Liver (tissue), 9 donors: ENCODE data around the gene CDK5RAP2. TPM values are rescaled to one million over a fixed set of nuclear protein-coding genes. Genes with fewer than 3 reads are reported as not detected.

Experiments
- DNase-seq: peaks from one replicate; pipeline ENCODE4 v3.0.0-alpha.2; 2017; ENCODE audit warnings: low spot score
- H3K27ac ChIP-seq, 2 donors: one replicate each; pipeline ENCODE4 v1.7.0; 2013; ENCODE audit warnings: inconsistent platforms in 2 of 2, low read length in 2 of 2, control low read depth in 1 of 2, low read depth in 1 of 2, mild to moderate bottlenecking in 1 of 2
- H3K27me3 ChIP-seq, 4 donors: one replicate each; pipeline versions ENCODE4 v1.6.1 to v1.7.0; 2013; ENCODE audit warnings: low read length in 3 of 4, inconsistent platforms in 1 of 4, mild to moderate bottlenecking in 1 of 4, moderate library complexity in 1 of 4; ENCODE audit not compliant: control insufficient read depth in 4 of 4, insufficient read depth in 4 of 4
- H3K36me3 ChIP-seq, 4 donors: one replicate each; pipeline versions ENCODE4 v1.6.1 to v1.7.0; 2013; ENCODE audit warnings: low read length in 3 of 4, mild to moderate bottlenecking in 3 of 4, low read depth in 1 of 4, moderate library complexity in 1 of 4; ENCODE audit not compliant: control insufficient read depth in 4 of 4, insufficient read depth in 3 of 4
- H3K4me1 ChIP-seq, 4 donors: one replicate each; pipeline versions ENCODE4 v1.6.1 to v1.7.0; 2013; ENCODE audit warnings: low read length in 3 of 4, mild to moderate bottlenecking in 3 of 4, moderate library complexity in 1 of 4; ENCODE audit not compliant: control insufficient read depth in 4 of 4, insufficient read depth in 4 of 4
- H3K4me3 ChIP-seq, 3 donors: one replicate each; pipeline versions ENCODE4 v1.6.1 to v1.7.0; 2013; ENCODE audit warnings: low read length in 3 of 3, control low read depth in 1 of 3, low read depth in 1 of 3, mild to moderate bottlenecking in 1 of 3
- H3K9ac ChIP-seq, 2 donors: one replicate each; pipeline ENCODE4 v1.7.0; 2013; ENCODE audit warnings: low read length in 2 of 2, mild to moderate bottlenecking in 2 of 2, moderate library complexity in 2 of 2, control low read depth in 1 of 2, low read depth in 1 of 2
- H3K9me3 ChIP-seq, 4 donors: one replicate each; pipeline versions ENCODE4 v1.6.1 to v1.7.0; 2013; ENCODE audit warnings: low read length in 3 of 4; ENCODE audit not compliant: control insufficient read depth in 4 of 4
- EGR1 ChIP-seq, 2 donors: IDR thresholded peaks; 2 replicates each; pipeline ENCODE4 v1.6.1; 2016 to 2018; ENCODE audit warnings: antibody characterized with exemption in 2 of 2, low read depth in 2 of 2
- FOXA1 ChIP-seq: IDR thresholded peaks from 2 replicates; pipeline ENCODE4 v1.6.1; 2016; ENCODE audit warnings: antibody characterized with exemption
- FOXA2 ChIP-seq: IDR thresholded peaks from 2 replicates; pipeline ENCODE4 v1.6.1; 2016; ENCODE audit warnings: antibody characterized with exemption
- GABPA ChIP-seq, 2 donors: IDR thresholded peaks in 1 of 2; conservative IDR thresholded peaks in 1 of 2; 2 replicates each; pipeline ENCODE4 v1.6.1; 2016; ENCODE audit warnings: antibody characterized with exemption in 2 of 2, mild to moderate bottlenecking in 1 of 2, moderate library complexity in 1 of 2
- HNF4A ChIP-seq, 2 donors: conservative IDR thresholded peaks; 2 replicates each; pipeline ENCODE4 v1.6.1; 2016; ENCODE audit warnings: antibody characterized with exemption in 2 of 2, mild to moderate bottlenecking in 2 of 2
- HNF4G ChIP-seq: IDR thresholded peaks from 2 replicates; pipeline ENCODE4 v1.6.1; 2016; ENCODE audit warnings: antibody characterized with exemption
- JUND ChIP-seq, 2 donors: IDR thresholded peaks; 2 replicates each; pipeline ENCODE4 v1.6.1; 2016; ENCODE audit warnings: antibody characterized with exemption in 2 of 2
- NR2F2 ChIP-seq: IDR thresholded peaks from 2 replicates; pipeline ENCODE4 v1.6.1; 2016; ENCODE audit warnings: antibody characterized with exemption
- RAD21 ChIP-seq, 2 donors: IDR thresholded peaks; 2 replicates each; pipeline ENCODE4 v1.6.1; 2016; ENCODE audit warnings: antibody characterized with exemption in 2 of 2, mild to moderate bottlenecking in 2 of 2
- RXRA ChIP-seq, 2 donors: IDR thresholded peaks; 2 replicates each; pipeline ENCODE4 v1.6.1; 2017 to 2018; ENCODE audit warnings: antibody characterized with exemption in 2 of 2, mild to moderate bottlenecking in 1 of 2
- SP1 ChIP-seq: IDR thresholded peaks from 2 replicates; pipeline ENCODE4 v1.6.1; 2018; ENCODE audit warnings: antibody characterized with exemption, mild to moderate bottlenecking
- TAF1 ChIP-seq: conservative IDR thresholded peaks from 2 replicates; pipeline ENCODE4 v1.6.1; 2016; ENCODE audit warnings: antibody characterized with exemption, mild to moderate bottlenecking
- YY1 ChIP-seq: IDR thresholded peaks from 2 replicates; pipeline ENCODE4 v1.6.1; 2016; ENCODE audit warnings: antibody characterized with exemption, mild to moderate bottlenecking
- WGBS: extraction: QIAGEN DNeasy Blood & Tissue Kit; methylation state at CpG from one replicate; pipeline ENCODE4 v1.1.7; 2013; 5-methylcytosine and 5-hydroxymethylcytosine counted together
- polyA plus RNA-seq, 2 donors: library from polyadenylated mRNA; stranded (reverse) in 1 of 2; unstranded in 1 of 2; fragments of 200-250 nt in 1 of 2; fragments of >200 nt in 1 of 2; fragmentation: Nextera tagmentation in 1 of 2; extraction: Ambion mirVana in 1 of 2; gene quantifications; one replicate each; pipeline versions ENCODE4 v1.2.1 to v1.2.3, GENCODE V29; 2013 to 2015
- total RNA-seq, 2 donors: library from RNA; depleted of rRNA; stranded (reverse); fragments of >200 nt; gene quantifications; one replicate each; pipeline ENCODE4 v1.2.3, GENCODE V29; 2014
- TF ChIP-seq, protein P1 (sequence below): IDR thresholded peaks from 2 replicates; pipeline ENCODE4 v1.6.1; 2016; ENCODE audit warnings: antibody characterized with exemption
- TF ChIP-seq, protein P2 (sequence below): IDR thresholded peaks from 2 replicates; pipeline ENCODE4 v1.6.1; 2016; ENCODE audit warnings: antibody characterized with exemption
- TF ChIP-seq, protein P3 (sequence below): IDR thresholded peaks from 2 replicates; pipeline ENCODE4 v1.6.1; 2016; ENCODE audit warnings: antibody characterized with exemption
- TF ChIP-seq, protein P4 (sequence below): IDR thresholded peaks from 2 replicates; pipeline ENCODE4 v1.6.1; 2016; ENCODE audit warnings: antibody characterized with exemption, mild to moderate bottlenecking
- TF ChIP-seq, protein P5 (sequence below): fragments of 150-350 bp; IDR thresholded peaks from 2 replicates; pipeline ENCODE4 v1.5.1; 2017; ENCODE audit warnings: improper control_type of control experiment, low read depth, low read length; ENCODE audit not compliant: missing input control
- donor health status: healthy.
- donor health status: healthy.
- donor health status: healthy.
- donor health status: healthy.
- donor health status: healthy.

CDK5RAP2 gene
- total and polyA plus RNA-seq, 4 donors = 11.7 to 38.9 (median 21.7) TPM

DNA sequence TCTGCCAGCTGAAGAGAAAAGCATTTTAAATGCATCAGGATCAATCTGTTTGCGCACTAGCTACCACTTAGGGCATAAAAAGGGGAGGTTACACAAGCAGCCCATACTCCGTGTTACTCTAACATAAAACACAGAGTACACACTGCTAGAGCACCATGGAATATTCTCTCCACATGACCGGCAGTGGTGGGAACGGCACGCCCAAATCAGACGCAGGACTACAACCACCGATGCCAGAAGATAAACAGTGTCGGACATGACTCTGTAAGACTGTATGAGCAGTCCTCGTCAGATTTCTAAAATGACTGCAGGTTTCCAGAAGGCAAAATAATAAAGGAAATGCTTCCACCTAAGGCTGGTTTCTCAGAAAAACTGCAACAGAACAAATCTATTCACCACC is 40.0 kb downstream of the CDK5RAP2 start (continued):
- TF ChIP-seq, protein P1, sequence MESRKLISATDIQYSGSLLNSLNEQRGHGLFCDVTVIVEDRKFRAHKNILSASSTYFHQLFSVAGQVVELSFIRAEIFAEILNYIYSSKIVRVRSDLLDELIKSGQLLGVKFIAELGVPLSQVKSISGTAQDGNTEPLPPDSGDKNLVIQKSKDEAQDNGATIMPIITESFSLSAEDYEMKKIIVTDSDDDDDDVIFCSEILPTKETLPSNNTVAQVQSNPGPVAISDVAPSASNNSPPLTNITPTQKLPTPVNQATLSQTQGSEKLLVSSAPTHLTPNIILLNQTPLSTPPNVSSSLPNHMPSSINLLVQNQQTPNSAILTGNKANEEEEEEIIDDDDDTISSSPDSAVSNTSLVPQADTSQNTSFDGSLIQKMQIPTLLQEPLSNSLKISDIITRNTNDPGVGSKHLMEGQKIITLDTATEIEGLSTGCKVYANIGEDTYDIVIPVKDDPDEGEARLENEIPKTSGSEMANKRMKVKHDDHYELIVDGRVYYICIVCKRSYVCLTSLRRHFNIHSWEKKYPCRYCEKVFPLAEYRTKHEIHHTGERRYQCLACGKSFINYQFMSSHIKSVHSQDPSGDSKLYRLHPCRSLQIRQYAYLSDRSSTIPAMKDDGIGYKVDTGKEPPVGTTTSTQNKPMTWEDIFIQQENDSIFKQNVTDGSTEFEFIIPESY = no peak
- no peak for TF ChIP-seq SP1
- TF ChIP-seq HNF4A (conservative IDR thresholded peaks at IDR 0.05) = no peak
- TF ChIP-seq, protein P2, sequence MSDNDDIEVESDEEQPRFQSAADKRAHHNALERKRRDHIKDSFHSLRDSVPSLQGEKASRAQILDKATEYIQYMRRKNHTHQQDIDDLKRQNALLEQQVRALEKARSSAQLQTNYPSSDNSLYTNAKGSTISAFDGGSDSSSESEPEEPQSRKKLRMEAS = no peak
- TF ChIP-seq GABPA (IDR thresholded peaks at IDR 0.05 in 1 of 2, conservative IDR thresholded peaks at IDR 0.05 in 1 of 2) = no peak
- no peak for TF ChIP-seq TAF1
- TF ChIP-seq RAD21 (IDR thresholded peaks at IDR 0.05) = no peak
- TF ChIP-seq, protein P3, sequence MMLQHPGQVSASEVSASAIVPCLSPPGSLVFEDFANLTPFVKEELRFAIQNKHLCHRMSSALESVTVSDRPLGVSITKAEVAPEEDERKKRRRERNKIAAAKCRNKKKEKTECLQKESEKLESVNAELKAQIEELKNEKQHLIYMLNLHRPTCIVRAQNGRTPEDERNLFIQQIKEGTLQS = no peak
- no peak for TF ChIP-seq JUND (IDR thresholded peaks at IDR 0.05)
- TF ChIP-seq HNF4G = no peak

DNA sequence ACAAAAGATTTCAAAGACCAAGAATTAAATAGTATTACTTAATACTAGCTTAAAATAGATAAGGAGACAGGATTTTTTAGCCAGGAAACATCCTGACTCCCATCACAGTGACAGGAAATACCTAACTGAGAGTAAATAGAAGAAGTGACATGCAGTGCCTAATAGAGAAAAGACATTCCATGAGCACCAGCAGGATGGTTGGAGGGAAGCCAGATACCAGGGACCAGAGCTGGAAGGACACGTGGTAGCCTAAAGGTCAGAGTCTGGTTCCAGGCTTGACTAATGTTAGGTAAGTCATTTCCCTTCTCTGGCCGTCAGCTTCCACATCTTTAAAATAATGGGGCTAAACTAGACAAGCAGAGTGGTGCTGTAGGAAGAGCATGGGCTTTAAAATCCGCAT is 41.6 kb downstream of the CDK5RAP2 start:
- Histone ChIP-seq H3K27me3 (no peaks in the 10 kb centered on the region), H3K27ac (peak overlapping the region in 1 of 2 donors; percentile 24), H3K9me3 (no peaks in the 10 kb centered on the region), H3K4me3 (no peak overlapping the region), H3K4me1 (peaks cover 0 to 6% (median under 1%) of the 10 kb centered on the region in 4 donors), H3K36me3 (peaks cover 3 to 36% (median 17%) of the 10 kb centered on the region in 4 donors), H3K9ac (no peak overlapping the region)
- DNase-seq = no peak
- 53% methylated on average over 3 of the region's 3 CpGs for WGBS
- TF ChIP-seq HNF4A (conservative IDR thresholded peaks at IDR 0.05) = peak; percentile 90 to 93
- peak; percentile 81 for TF ChIP-seq FOXA2
- TF ChIP-seq, protein P4, sequence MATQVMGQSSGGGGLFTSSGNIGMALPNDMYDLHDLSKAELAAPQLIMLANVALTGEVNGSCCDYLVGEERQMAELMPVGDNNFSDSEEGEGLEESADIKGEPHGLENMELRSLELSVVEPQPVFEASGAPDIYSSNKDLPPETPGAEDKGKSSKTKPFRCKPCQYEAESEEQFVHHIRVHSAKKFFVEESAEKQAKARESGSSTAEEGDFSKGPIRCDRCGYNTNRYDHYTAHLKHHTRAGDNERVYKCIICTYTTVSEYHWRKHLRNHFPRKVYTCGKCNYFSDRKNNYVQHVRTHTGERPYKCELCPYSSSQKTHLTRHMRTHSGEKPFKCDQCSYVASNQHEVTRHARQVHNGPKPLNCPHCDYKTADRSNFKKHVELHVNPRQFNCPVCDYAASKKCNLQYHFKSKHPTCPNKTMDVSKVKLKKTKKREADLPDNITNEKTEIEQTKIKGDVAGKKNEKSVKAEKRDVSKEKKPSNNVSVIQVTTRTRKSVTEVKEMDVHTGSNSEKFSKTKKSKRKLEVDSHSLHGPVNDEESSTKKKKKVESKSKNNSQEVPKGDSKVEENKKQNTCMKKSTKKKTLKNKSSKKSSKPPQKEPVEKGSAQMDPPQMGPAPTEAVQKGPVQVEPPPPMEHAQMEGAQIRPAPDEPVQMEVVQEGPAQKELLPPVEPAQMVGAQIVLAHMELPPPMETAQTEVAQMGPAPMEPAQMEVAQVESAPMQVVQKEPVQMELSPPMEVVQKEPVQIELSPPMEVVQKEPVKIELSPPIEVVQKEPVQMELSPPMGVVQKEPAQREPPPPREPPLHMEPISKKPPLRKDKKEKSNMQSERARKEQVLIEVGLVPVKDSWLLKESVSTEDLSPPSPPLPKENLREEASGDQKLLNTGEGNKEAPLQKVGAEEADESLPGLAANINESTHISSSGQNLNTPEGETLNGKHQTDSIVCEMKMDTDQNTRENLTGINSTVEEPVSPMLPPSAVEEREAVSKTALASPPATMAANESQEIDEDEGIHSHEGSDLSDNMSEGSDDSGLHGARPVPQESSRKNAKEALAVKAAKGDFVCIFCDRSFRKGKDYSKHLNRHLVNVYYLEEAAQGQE = peak; percentile 31
- TF ChIP-seq SP1 = peak; percentile 59
- TF ChIP-seq EGR1 (IDR thresholded peaks at IDR 0.05; ENCODE audit: low read depth in 2 of 2) = no peak
- TF ChIP-seq NR2F2 = peak; percentile 34
- no peak for TF ChIP-seq TAF1
- TF ChIP-seq RXRA (IDR thresholded peaks at IDR 0.05) = peak; percentile 75 to 85
- TF ChIP-seq, protein P5, sequence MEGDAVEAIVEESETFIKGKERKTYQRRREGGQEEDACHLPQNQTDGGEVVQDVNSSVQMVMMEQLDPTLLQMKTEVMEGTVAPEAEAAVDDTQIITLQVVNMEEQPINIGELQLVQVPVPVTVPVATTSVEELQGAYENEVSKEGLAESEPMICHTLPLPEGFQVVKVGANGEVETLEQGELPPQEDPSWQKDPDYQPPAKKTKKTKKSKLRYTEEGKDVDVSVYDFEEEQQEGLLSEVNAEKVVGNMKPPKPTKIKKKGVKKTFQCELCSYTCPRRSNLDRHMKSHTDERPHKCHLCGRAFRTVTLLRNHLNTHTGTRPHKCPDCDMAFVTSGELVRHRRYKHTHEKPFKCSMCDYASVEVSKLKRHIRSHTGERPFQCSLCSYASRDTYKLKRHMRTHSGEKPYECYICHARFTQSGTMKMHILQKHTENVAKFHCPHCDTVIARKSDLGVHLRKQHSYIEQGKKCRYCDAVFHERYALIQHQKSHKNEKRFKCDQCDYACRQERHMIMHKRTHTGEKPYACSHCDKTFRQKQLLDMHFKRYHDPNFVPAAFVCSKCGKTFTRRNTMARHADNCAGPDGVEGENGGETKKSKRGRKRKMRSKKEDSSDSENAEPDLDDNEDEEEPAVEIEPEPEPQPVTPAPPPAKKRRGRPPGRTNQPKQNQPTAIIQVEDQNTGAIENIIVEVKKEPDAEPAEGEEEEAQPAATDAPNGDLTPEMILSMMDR = no peak
- TF ChIP-seq, protein P3 = no peak
- TF ChIP-seq YY1 = peak; percentile 44
- TF ChIP-seq GABPA (IDR thresholded peaks at IDR 0.05 in 1 of 2, conservative IDR thresholded peaks at IDR 0.05 in 1 of 2) = peak in 1 of 2 donors; percentile 82
- TF ChIP-seq RAD21 (IDR thresholded peaks at IDR 0.05) = peak; percentile 39 to 41
- TF ChIP-seq, protein P1 = peak; percentile 75
- peak; percentile 50 to 52 for TF ChIP-seq JUND (IDR thresholded peaks at IDR 0.05)
- peak; percentile 78 for TF ChIP-seq HNF4G
- TF ChIP-seq FOXA1 = peak; percentile 72
- TF ChIP-seq, protein P2 = peak; percentile 80
